ENCODE results near the gene TTC36. TPM values are rescaled to one million over a fixed set of nuclear protein-coding genes. Genes with fewer than 3 reads are reported as not detected.

The TTC36 gene
- total RNA-seq, 2 experiments from 2014 or later: 0.36 to 0.43 TPM

DNA sequence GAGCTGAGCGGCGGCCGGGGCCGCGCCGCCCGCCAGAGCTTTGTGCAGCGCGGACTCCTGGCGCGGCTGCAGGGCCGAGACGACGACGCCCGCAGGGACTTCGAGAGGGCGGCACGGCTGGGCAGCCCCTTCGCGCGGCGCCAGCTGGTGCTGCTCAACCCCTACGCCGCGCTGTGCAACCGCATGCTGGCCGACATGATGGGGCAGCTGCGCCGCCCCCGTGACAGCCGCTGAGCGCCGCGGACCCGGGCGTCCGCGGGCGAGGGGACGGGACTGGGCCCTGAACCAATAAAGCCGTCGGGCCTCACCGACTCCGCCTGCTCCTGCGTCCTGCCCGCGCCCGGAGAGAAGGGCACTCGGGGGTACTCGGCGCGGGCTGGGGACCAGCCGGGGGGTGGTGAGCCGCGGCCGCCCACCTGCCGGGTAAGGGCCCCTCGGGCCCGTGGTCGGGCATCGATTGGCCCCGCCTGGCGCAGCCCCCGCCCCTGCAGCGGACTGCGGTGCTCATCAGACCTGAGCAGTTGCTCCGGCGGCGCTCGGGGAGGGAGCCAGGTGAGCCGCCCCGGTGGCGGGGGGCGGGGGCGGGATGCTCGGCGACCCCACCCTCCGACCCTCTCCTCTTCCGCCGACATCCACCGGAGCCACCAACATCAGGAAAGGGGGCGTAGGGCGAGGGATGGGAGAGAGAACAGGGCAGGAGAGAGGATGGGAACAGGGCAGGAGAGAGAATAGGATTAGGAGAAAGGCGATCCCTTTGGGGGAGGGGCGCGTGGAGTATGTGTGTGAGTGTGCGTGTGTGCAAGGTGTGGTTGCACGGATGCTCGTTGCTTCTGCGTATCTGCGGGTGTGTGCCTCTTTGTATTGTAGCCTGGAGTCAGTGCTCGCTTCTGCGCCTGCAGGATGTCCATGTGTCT, 3.7 kb downstream of the TTC36 start, which contains the start of gene TMEM25:
Gene TMEM25 (plus strand): TSS at position 510 of the 914 bp plus-strand sequence. CDS start 610 bp downstream, outside the sequence.
- H3K27me3 Mint-ChIP-seq: no peaks in the 10 kb centered on the region
- peaks cover 2% of the 10 kb centered on the region for H3K36me3 Mint-ChIP-seq (ENCODE audit: low read depth)
- peak within 1 kb of the TSS; percentile 96 for H3K4me3 Mint-ChIP-seq
- peak; percentile 82 for DNase-seq
- CTCF ChIA-PET: interaction anchor here (0.5 to 1.4 kb wide), 6 partner anchors 41 to 285 kb away, joined by 3 to 6 read pairs (median 3); partner anchors contain the start of gene ARCN1
- TF ChIP-seq, protein P1, sequence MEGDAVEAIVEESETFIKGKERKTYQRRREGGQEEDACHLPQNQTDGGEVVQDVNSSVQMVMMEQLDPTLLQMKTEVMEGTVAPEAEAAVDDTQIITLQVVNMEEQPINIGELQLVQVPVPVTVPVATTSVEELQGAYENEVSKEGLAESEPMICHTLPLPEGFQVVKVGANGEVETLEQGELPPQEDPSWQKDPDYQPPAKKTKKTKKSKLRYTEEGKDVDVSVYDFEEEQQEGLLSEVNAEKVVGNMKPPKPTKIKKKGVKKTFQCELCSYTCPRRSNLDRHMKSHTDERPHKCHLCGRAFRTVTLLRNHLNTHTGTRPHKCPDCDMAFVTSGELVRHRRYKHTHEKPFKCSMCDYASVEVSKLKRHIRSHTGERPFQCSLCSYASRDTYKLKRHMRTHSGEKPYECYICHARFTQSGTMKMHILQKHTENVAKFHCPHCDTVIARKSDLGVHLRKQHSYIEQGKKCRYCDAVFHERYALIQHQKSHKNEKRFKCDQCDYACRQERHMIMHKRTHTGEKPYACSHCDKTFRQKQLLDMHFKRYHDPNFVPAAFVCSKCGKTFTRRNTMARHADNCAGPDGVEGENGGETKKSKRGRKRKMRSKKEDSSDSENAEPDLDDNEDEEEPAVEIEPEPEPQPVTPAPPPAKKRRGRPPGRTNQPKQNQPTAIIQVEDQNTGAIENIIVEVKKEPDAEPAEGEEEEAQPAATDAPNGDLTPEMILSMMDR (IDR thresholded peaks at IDR 0.05): no peak
- intact Hi-C loops (cut with micrococcal nuclease): no loop called here
- POLR2A ChIA-PET: interaction anchor here (0.8 to 1.1 kb wide), 4 partner anchors 15 to 134 kb away, joined by 3 to 4 read pairs (median 3); no protein-coding TSS in a partner anchor
- no peaks in the 10 kb centered on the region for H3K9me3 Mint-ChIP-seq
- ATAC-seq: peak; percentile 85
- peaks cover 28% of the 10 kb centered on the region for H3K4me1 Mint-ChIP-seq (ENCODE audit: low read depth)
- H3K27ac Mint-ChIP-seq: peak within 1 kb of the TSS; percentile 87

DNA sequence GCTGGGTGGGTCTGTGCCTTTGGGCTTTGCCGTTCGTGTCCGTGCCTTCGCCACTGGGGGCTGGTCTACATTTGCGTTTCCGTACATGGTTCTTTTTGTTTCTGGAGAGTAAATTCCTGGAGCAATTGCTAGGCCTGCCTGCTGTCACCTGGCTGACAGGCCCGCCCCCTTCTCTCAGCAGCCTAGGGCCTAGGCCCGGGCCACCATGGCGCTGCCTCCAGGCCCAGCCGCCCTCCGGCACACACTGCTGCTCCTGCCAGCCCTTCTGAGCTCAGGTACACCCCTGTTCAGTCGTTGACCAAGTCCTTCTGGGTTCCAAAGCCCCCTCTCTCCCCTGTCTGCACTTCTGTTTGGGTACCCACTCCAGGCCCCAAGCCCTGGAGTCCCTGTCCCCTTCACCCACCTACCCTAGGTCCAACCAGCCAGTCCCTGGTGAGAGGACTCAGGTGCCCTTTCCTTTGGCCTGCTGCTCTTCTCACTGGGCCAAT, 4.4 kb downstream of the TTC36 start:
- peak overlapping the region; percentile 96 for H3K4me3 Mint-ChIP-seq
- H3K4me1 Mint-ChIP-seq (ENCODE audit: low read depth): peaks cover 28% of the 10 kb centered on the region
- no peaks in the 10 kb centered on the region for H3K27me3 Mint-ChIP-seq
- peak overlapping the region; percentile 87 for H3K27ac Mint-ChIP-seq
- DNase-seq (no peak), ATAC-seq (peak; percentile 15)
- ChIA-PET POLR2A (no interaction called here), CTCF (no interaction called here)
- H3K9me3 Mint-ChIP-seq: no peaks in the 10 kb centered on the region
- TF ChIP-seq, protein P1 (IDR thresholded peaks at IDR 0.05): no peak
- H3K36me3 Mint-ChIP-seq (ENCODE audit: low read depth): peaks cover 2% of the 10 kb centered on the region
- intact Hi-C loops (cut with micrococcal nuclease): no loop called here

DNA sequence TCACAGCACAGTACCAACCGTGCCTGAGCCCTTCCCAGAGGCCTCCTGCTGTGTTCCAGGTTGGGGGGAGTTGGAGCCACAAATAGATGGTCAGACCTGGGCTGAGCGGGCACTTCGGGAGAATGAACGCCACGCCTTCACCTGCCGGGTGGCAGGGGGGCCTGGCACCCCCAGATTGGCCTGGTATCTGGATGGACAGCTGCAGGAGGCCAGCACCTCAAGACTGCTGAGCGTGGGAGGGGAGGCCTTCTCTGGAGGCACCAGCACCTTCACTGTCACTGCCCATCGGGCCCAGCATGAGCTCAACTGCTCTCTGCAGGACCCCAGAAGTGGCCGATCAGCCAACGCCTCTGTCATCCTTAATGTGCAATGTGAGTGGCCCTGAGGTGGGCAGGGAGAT, 4.8 kb downstream of the TTC36 start:
- intact Hi-C loops (cut with micrococcal nuclease): no loop called here
- Mint-ChIP-seq H3K4me1 (ENCODE audit: low read depth) (peaks cover 28% of the 10 kb centered on the region), H3K4me3 (peak overlapping the region; percentile 96), H3K27me3 (no peaks in the 10 kb centered on the region), H3K9me3 (no peaks in the 10 kb centered on the region), H3K27ac (no peak overlapping the region), H3K36me3 (ENCODE audit: low read depth) (peaks cover 2% of the 10 kb centered on the region)
- TF ChIP-seq, protein P1 (IDR thresholded peaks at IDR 0.05): no peak
- no peak for ATAC-seq
- POLR2A ChIA-PET: no interaction called here
- CTCF ChIA-PET: no interaction called here
- no peak for DNase-seq

DNA sequence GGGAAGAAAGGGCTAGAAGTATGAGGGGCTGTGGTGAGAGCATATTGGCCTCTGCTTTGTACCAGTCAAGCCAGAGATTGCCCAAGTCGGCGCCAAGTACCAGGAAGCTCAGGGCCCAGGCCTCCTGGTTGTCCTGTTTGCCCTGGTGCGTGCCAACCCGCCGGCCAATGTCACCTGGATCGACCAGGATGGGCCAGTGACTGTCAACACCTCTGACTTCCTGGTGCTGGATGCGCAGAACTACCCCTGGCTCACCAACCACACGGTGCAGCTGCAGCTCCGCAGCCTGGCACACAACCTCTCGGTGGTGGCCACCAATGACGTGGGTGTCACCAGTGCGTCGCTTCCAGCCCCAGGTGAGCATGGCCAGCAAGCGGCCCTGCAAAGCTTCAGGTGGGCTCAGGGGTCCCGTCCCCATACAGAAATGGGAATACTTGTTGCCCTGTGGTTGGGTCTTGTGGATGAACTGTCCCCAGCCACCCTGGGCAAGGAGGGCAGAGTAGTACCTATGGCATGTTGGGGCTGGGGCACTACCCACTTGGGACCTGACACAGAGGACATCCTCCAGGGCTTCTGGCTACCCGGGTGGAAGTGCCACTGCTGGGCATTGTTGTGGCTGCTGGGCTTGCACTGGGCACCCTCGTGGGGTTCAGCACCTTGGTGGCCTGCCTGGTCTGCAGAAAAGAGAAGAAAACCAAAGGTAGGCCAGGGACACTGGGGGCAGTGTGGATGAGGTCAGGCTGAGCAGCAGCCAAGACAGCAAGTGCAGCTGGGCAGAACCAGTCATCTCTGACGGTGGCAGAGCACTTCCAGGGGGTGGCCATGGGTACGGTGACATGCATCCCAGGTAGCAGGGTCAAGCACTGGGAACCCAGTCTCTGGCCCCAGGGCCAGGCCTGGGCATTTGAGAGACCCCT, 5.8 kb downstream of the TTC36 start:
- DNase-seq (no peak), ATAC-seq (no peak)
- Mint-ChIP-seq H3K4me1 (ENCODE audit: low read depth) (peaks cover 31% of the 10 kb centered on the region), H3K4me3 (no peak overlapping the region), H3K27me3 (no peaks in the 10 kb centered on the region), H3K27ac (no peak overlapping the region), H3K36me3 (ENCODE audit: low read depth) (peaks cover 2% of the 10 kb centered on the region), H3K9me3 (no peaks in the 10 kb centered on the region)
- TF ChIP-seq, protein P1 (IDR thresholded peaks at IDR 0.05): no peak
- POLR2A ChIA-PET: no interaction called here
- CTCF ChIA-PET: no interaction called here
- intact Hi-C loops (cut with micrococcal nuclease): no loop called here

Data from activated CD8-positive, alpha-beta T cell treated with anti-CD3 and anti-CD28 coated beads for 36 hours (primary cell).